Stomach smooth muscle (tissue), 2 donors: ENCODE data around the gene CFAP58.

Experiments
- H3K27ac ChIP-seq: one replicate; pipeline ENCODE4 v1.7.0; 2013; ENCODE audit warnings: mild to moderate bottlenecking, low read length, inconsistent platforms
- H3K27me3 ChIP-seq, 2 donors: one replicate each; pipeline ENCODE4 v1.7.0; 2013; ENCODE audit warnings: low read length in 2 of 2; ENCODE audit not compliant: insufficient read depth in 2 of 2, control insufficient read depth in 1 of 2
- H3K36me3 ChIP-seq, 2 donors: one replicate each; pipeline ENCODE4 v1.7.0; 2013; ENCODE audit warnings: low read length in 2 of 2; ENCODE audit not compliant: control insufficient read depth in 2 of 2, insufficient read depth in 2 of 2
- H3K4me1 ChIP-seq: one replicate; pipeline ENCODE4 v1.7.0; 2013; ENCODE audit warnings: low read length; ENCODE audit not compliant: control insufficient read depth, insufficient read depth
- H3K4me3 ChIP-seq, 2 donors: one replicate each; pipeline ENCODE4 v1.7.0; 2013; ENCODE audit warnings: low read length in 2 of 2
- H3K9ac ChIP-seq, 2 donors: one replicate each; pipeline ENCODE4 v1.7.0; 2013; ENCODE audit warnings: low read length in 2 of 2, mild to moderate bottlenecking in 1 of 2
- H3K9me3 ChIP-seq, 2 donors: one replicate each; pipeline ENCODE4 v1.7.0; 2013; ENCODE audit warnings: low read length in 2 of 2; ENCODE audit not compliant: control insufficient read depth in 2 of 2
- donor health status: healthy.
- donor health status: Pancreatic carcinoma.

CFAP58 gene, protein sequence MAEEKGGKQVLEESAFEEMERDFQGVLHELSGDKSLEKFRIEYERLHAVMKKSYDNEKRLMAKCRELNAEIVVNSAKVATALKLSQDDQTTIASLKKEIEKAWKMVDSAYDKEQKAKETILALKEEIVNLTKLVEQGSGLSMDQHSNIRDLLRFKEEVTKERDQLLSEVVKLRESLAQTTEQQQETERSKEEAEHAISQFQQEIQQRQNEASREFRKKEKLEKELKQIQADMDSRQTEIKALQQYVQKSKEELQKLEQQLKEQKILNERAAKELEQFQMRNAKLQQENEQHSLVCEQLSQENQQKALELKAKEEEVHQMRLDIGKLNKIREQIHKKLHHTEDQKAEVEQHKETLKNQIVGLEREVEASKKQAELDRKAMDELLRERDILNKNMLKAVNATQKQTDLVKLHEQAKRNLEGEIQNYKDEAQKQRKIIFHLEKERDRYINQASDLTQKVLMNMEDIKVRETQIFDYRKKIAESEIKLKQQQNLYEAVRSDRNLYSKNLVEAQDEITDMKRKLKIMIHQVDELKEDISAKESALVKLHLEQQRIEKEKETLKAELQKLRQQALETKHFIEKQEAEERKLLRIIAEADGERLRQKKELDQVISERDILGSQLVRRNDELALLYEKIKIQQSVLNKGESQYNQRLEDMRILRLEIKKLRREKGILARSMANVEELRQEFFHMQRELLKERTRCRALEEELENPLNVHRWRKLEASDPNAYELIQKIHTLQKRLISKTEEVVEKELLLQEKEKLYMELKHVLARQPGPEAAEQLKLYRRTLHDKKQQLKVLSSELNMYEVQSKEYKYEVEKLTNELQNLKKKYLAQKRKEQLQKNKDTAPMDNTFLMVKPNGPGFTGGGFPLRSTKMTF

DNA sequence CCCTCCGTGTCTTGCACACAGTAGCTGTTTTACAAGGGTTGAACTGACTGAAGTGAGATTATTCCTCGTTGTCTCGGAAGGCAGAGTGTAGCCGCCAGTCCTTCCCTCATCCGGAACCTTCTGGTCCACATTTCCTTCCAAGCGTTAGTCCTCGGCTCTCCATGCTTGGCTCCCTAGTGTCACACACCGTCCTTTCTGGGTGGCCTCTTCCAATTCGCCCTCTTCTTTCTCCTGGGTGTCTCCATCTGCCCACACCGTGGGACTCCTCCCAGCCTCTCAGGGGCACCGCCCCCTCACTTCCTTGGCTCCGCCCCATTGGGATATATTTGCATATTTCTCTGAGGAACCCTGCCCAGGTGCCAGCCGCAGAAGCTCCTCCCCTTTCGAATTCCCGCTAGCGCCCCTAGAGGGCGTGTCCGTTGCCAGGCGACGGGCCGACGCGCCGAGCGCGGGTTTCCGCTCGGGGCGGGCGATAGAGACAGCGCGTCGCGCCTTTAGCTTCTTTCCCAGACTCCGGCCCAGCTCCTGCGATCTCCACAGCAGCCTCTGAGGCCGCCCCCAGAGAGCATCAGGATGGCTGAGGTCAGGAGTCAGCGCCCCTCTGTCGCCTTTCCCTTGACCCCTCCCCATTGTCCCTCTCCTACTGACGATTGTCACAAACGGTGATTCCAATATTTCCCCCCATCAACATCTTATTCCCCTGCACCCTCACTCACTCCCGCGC, at the start of gene CFAP58:
Gene CFAP58 (plus strand): TSS at position 509 of the 724 bp plus-strand sequence. CDS start 65 bp downstream, at position 574.
- Histone ChIP-seq H3K27ac (no peak within 1 kb of the TSS), H3K36me3 (no peaks in the 10 kb centered on the region), H3K9ac (peak within 1 kb of the TSS; percentile 14 to 33), H3K9me3 (no peaks in the 10 kb centered on the region), H3K27me3 (no peaks in the 10 kb centered on the region), H3K4me3 (peak within 1 kb of the TSS; percentile 65 to 79), H3K4me1 (peaks cover 19% of the 10 kb centered on the region)

DNA sequence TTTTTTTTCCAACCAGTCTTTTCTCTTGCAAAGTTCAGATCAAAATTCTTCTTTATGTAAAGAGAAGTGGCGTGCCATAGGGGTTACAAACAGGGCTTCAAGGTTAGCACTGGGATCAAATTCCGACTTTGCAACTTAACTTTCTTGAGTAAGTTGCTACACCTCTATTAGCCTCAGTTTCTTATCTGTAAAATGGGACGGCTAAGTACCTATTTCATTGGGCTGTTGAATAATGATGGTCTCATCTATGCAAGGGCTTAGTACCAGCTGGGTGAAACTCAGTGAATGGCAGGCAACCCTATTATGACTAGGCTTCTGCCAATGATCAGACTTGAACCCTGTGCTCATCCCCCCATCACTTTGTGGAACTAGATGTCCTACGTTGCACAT, 49.3 kb upstream of the CFAP58 start:
- Histone ChIP-seq H3K36me3 (no peaks in the 10 kb centered on the region), H3K9ac (no peak overlapping the region), H3K4me1 (peaks cover 38% of the 10 kb centered on the region), H3K9me3 (no peaks in the 10 kb centered on the region), H3K4me3 (peak overlapping the region in 1 of 2 donors; percentile 35), H3K27me3 (no peaks in the 10 kb centered on the region), H3K27ac (peak overlapping the region; percentile 58)

DNA sequence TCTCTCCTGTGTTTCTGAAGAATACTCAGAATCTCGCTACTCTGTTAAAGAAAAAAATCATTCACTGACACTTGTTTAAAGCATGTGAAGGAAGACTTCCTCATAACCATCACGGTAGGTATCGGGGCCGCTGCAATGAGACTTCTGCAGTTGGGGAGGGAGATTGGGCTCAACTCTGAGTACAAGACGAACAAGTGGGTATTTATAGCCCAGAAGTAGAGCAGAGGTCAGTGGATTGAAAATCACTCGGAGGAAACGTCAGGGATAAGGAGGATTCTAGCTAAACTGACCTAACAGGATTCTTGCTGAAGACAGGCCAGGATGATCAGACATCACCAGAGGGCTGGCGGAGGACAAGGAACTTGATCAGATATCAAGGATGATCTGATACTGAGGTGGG, 48.7 kb upstream of the CFAP58 start:
- Histone ChIP-seq H3K27ac (peak overlapping the region; percentile 58), H3K9ac (peak overlapping the region in 1 of 2 donors; percentile 55), H3K4me3 (peak overlapping the region in 1 of 2 donors; percentile 35), H3K27me3 (no peaks in the 10 kb centered on the region), H3K4me1 (peaks cover 34% of the 10 kb centered on the region), H3K9me3 (no peaks in the 10 kb centered on the region), H3K36me3 (no peaks in the 10 kb centered on the region)

DNA sequence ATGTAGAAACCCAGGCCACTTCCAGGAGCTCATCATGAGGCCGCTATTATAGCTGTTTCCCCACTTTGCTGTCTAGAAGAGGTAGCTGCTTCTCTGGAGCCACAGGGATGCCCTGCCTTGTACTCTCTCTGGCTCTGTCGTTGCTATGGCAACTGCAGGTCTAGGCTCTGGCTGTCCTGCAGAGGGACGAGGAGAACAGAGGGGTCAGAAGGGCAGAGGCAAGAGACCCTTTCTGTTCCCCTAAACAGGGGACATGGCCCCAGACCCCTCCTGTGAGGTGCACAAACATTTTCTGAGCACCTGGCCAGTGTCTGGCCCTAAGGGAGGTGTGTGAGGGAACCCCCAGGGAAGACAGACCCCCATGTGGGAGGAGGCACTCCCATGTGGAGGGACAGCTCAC, 46.7 kb upstream of the CFAP58 start:
- peaks cover 0 to 6% of the 10 kb centered on the region in 2 donors for H3K36me3 ChIP-seq
- H3K27ac ChIP-seq = no peak overlapping the region
- peaks cover 29% of the 10 kb centered on the region for H3K4me1 ChIP-seq
- H3K9ac ChIP-seq = no peak overlapping the region
- no peaks in the 10 kb centered on the region for H3K27me3 ChIP-seq
- no peak overlapping the region for H3K4me3 ChIP-seq
- no peaks in the 10 kb centered on the region for H3K9me3 ChIP-seq

DNA sequence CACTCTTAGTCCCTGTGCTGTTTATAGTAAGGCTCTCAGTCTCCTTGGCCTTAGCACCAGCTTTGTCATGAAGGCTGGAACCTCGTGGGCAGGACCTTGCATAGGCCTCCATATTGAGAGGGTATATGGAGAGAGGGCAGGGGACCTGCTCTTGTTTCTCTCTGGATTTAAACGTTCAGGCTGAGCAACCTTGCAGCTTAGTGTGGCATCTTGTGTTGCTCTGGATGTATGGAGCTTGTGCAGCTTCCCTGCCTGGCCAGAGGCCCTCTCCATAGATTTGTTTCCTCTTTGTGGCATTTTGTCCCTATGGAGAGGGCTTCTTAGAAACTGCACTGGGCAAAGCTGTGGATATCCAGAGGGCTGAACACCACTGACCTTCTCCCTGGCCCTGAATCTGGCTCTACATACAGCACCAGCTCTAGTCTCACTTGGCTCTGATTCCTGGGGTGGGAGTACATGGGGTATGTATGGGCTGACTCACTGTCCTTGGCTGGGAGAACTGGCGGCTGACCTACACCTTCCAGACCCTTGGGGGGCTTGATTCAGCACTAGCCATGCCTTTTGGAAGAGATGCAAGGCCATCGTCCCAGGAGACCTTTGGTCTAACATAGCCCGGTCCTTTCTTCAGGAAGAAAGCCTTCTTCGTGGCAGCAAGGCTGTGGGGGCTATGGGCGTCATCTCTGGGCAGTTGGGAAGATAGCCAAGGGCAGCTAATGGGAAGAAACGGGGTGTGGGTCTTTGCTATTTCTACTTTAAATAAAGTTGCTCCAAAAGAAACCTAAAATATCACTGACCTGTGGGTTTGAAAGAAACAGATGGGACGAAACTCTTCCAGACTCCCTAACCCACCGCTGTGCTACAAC, 45.8 kb upstream of the CFAP58 start:
- H3K27ac ChIP-seq = no peak overlapping the region
- H3K4me1 ChIP-seq = peaks cover 27% of the 10 kb centered on the region

DNA sequence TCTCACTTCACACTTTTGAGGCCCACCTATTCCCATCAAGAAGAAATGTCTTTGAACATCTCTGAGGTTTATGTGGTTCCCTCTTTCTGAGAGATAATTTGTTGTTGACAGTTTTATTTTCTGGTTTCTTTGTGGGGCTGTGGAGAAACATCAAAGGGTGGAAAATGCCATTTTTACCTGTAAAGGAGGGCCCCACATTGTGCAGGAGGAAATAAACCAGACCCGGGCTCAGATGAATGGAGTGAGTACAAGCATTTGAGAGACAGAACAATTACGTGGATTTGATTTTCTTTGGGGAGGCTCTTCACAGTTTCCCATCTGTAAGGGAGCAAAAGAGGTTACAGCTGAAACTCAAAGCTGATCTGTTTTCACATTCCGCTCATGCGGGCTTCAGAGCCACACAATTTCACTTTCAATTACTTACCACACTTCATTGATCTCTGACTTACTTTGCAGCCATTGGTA, 45.2 kb upstream of the CFAP58 start:
- Histone ChIP-seq H3K36me3 (peaks cover 12 to 17% of the 10 kb centered on the region in 2 donors), H3K9me3 (no peaks in the 10 kb centered on the region), H3K27ac (no peak overlapping the region), H3K4me1 (peaks cover 25% of the 10 kb centered on the region), H3K9ac (no peak overlapping the region), H3K27me3 (no peaks in the 10 kb centered on the region), H3K4me3 (no peak overlapping the region)

More for the DNA sequence above, 45.8 kb upstream of the CFAP58 start:
- H3K27me3 ChIP-seq = no peaks in the 10 kb centered on the region
- H3K36me3 ChIP-seq = peaks cover 6 to 11% of the 10 kb centered on the region in 2 donors
- no peak overlapping the region for H3K9ac ChIP-seq
- no peak overlapping the region for H3K4me3 ChIP-seq
- no peaks in the 10 kb centered on the region for H3K9me3 ChIP-seq

DNA sequence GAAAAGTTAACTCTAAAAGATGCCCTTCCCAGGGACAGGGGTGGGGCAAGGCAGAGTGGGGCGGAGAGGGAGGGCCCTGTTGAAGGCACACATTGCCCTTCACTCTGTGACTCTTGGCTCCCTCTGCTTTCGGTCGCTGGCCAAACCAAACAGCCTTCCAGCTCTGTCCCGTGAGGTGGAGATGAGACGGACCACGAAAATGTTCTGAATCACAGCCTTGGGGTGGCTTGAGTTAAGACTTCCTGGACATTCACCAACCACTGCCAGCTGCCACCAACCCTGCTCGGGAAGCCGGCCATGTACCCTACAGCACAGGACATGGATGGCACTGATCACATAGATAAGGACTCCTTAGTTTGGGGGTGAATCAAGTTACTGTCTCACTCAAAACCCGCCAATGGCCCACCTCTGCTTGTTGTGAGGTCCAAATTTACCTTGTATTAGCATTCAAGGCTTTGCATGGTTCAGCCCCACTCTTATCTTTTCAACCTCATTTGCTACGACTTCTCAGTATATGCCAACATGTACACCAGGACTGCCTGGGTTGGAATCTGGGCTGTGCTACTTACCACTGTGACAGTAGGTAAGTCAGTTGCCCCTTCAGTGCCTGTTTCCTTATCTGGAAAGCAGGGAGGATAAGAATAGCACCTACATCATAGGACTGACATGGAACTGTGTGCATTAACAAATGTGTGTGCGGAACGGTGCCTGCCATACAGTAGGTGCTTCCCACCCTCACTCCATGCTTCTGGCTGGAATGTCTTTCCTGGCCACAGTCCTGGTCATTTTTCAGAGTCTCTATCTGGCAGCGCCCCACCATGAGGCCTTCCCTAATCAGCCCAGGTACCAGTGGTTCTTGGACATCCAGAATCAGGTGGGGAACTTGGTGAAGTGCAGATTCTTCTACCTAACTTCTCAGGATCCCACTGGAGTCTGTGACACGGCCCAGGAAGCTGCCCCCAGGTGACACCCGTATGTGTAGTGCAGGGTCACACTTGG, 43.4 kb upstream of the CFAP58 start:
- H3K9ac ChIP-seq = no peak overlapping the region
- no peak overlapping the region for H3K27ac ChIP-seq
- H3K36me3 ChIP-seq = peaks cover 30 to 35% of the 10 kb centered on the region in 2 donors
- no peaks in the 10 kb centered on the region for H3K9me3 ChIP-seq
- peaks cover 16% of the 10 kb centered on the region for H3K4me1 ChIP-seq
- no peak overlapping the region for H3K4me3 ChIP-seq
- no peaks in the 10 kb centered on the region for H3K27me3 ChIP-seq

DNA sequence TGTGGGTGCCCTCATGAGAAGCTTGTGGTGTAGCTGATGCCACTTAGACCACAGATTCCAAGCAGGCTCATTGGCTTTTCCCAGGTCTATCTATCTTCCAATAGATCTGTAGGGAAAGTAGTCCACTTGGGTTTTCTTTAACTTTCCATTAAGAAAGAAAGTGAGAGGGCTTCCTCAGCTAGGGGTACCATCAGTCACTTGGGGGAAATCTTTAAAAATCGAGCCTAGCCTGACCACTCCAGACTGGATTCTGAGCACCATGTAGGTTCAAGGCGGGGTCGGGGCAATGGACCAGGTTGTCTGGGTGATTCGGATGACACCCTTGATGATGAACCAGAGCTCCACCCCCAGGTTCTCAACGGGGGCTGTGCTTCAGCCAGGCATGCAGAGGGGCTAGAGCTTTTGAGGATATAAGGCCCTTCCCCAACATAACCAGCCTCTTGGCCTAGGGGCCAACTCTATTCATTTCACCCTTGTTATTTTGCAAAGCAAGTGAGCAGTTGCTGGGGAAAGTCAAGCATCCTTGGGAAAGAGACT, 42.4 kb upstream of the CFAP58 start:
- H3K27ac ChIP-seq = no peak overlapping the region
- H3K4me1 ChIP-seq = peaks cover 8% of the 10 kb centered on the region
- no peaks in the 10 kb centered on the region for H3K27me3 ChIP-seq
- no peak overlapping the region for H3K9ac ChIP-seq
- H3K4me3 ChIP-seq = no peak overlapping the region
- H3K36me3 ChIP-seq = peaks cover 34 to 36% of the 10 kb centered on the region in 2 donors
- no peaks in the 10 kb centered on the region for H3K9me3 ChIP-seq
